Measurements from ENCODE around the gene SHFL. TPM values are rescaled to one million over a fixed set of nuclear protein-coding genes. Genes with fewer than 3 reads are reported as not detected.

The SHFL gene
- 21.2 TPM for total RNA-seq

DNA sequence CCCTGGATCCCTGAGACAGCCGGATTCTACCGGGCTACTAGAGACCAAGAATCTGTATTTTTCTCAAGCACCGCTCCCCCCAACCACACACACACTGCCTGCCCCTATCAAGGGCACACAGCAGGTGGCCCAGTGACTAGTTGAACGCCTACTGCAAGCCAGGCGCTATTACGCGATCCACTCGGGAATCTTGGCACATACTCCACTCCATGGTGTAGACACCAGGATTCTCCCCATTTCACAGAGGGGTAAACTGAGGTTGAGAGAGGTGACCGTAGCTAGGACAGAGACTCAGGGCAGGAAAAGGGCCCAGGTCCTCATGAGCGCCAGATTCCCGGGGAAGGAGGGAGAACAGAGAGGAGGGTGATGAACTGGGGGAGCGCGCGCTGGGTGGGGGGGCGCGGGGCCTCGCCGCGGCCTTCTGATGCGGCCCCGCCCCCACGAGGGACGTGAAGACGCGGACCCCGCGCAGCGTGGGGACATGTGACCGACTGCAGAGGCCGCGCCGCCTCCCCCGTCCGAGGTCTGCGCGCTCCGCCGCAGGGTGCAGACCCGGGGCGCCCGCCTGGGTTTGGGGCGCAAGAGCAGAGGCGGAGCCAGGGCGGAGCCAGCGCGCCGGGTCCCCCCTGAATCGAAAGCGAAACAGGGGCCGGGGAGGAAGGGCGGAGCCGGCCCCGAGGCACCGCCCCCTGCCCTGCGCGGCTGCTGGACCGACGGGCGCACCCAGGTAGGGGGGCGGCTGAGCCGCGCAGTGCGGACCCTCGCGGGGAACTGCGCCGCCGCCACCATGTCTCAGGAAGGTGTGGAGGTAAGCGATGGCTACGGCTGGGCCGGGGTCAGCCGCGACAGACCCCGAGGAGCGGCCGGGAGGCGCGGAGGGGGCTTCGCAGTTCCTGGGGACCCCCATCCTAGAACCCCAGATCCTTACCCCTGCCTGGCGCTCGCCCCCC, at the start of gene SHFL:
SHFL (plus strand) TSS at position 677 of the 950 bp plus-strand sequence; CDS start at position 788, 111 bp downstream.

GRCh38 chr19:10106100-10106936, 20.2 kb downstream of the SHFL start, which contains the start of gene PPAN:
PPAN (plus strand) TSS chr19:10106362; CDS start chr19:10106395, 33 bp downstream.

GRCh38 chr19:10111405-10111811, 25.3 kb downstream of the SHFL start, which contains the start of gene P2RY11:
P2RY11 (plus strand) TSS chr19:10111693; CDS start chr19:10111722, 29 bp downstream.

Other genes with a start within 250 kb of the SHFL start
- gene OLFM2, start 149.8 kb upstream of the SHFL start, total RNA-seq, result 88.7 TPM
- 31.9 TPM for gene COL5A3, start 75.8 kb upstream of the SHFL start, total RNA-seq
- gene RDH8, start 72.8 kb upstream of the SHFL start, total RNA-seq, result not detected
- 0.88 TPM for gene ANGPTL6, start 16.4 kb downstream of the SHFL start, total RNA-seq
- 32.8 TPM for gene PPAN, start 20.0 kb downstream of the SHFL start, total RNA-seq
- 7.1 TPM for gene P2RY11, start 25.4 kb downstream of the SHFL start, total RNA-seq
- 149 TPM for gene EIF3G, start 33.6 kb downstream of the SHFL start, total RNA-seq
- 69.2 TPM for gene DNMT1, start 108.6 kb downstream of the SHFL start, total RNA-seq
- 8.9 TPM for gene S1PR2, start 145.0 kb downstream of the SHFL start, total RNA-seq
- 19.0 TPM for gene MRPL4, start 165.9 kb downstream of the SHFL start, total RNA-seq
- 15.1 TPM for gene ICAM1, start 184.8 kb downstream of the SHFL start, total RNA-seq
- 0.38 TPM for gene ICAM4, start 200.6 kb downstream of the SHFL start, total RNA-seq
- gene ICAM5, start 203.6 kb downstream of the SHFL start, total RNA-seq, result 3.4 TPM
- gene ZGLP1, start 223.5 kb downstream of the SHFL start, total RNA-seq, result 4.4 TPM
- 18.5 TPM for gene FDX2, start 229.7 kb downstream of the SHFL start, total RNA-seq
- gene RAVER1, start 247.2 kb downstream of the SHFL start, total RNA-seq, result 18.9 TPM

All from camera-type eye (tissue), 1 donor.